ENCODE measurements around the gene RNF167. TPM values are rescaled to one million over a fixed set of nuclear protein-coding genes. Genes with fewer than 3 reads are reported as not detected.

The RNF167 gene
- polyA plus RNA-seq, 3 donors = 136 to 139 (median 137) TPM

DNA sequence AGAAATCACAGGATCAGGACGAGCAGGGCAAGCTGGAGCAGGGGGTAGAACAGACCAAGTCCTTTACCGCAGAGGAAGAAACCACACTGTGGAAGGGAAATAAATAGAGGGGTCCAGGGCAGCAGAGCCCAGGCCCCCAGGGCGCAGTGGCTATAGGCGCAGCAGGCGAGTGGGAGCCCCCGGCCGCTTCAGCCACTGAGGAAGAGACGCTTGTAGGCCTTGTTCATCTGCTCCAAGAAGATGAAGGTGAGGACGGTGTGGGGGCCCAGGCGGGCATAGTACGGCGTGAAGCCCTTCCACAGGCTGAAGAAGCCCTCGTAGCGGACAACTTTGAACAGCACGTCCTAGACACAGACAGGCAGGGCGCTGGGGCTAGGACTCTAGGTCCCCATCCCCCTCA is 2.5 kb upstream of the RNF167 start:
- DNase-seq (ENCODE audit: low read depth in 3 of 3, low spot score in 2 of 3) = no peak

DNA sequence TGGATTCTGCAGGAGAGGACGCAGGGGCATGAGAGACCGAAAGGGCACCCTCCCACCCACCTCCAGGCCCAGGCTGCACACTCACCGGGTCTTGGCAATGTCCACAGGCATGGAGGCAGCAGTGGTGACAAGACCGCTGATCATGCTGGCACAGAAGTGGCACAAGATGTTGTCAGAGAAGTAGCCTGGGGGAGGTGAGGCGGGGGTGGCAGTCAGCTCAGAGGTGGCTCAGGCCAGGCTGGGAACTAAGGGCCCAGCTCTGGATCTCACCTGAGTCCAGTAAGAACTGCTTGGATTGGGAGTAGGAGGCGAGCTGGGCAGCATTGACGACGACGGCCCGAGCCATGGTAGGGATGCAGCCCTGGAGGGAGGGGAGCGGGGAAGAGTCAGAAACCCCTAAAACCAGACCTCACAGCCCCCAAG is 2.0 kb upstream of the RNF167 start:
- no peak for DNase-seq (ENCODE audit: low read depth in 3 of 3, low spot score in 2 of 3)

DNA sequence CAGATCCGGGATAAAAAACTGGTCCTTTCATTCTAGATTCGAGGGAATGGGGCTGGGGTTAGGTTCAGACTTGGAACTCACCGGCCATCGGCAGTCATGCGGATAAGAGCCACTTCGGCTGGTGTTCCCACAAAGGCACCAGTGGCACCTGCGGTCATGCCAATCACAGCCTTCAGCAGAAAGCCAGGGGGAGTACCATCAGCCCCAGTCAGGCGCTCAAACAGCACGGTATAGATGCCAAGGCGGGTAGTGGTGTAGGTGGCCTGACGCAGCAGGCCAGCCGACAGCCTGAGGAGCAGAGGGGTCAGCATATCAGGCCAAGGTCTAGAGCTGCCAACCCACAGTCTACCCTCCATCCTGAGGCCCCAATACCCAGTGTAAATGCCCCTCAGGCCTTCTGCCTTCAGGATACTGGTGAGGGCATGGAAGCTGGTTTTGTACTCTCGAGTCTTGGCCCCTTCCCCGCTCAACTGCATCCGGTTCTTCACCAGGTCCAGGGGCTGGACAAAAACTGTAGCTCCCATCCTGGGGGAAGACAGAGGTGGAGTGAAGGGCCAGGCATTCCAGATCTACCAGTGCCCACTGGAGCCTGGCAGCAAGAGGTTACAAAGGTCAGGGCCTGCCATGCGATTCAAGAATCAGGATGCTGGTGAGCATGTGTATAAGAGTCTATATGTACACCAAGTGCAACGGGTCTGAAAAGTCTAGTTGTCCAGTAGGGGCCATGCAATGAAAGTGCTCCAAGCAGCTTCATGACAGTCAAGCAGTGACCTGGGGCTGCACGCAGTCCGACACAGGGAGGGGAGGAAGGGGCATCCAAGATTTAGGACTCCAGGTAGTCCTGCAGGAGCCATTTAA is 1.2 kb upstream of the RNF167 start:
- no peak for DNase-seq (ENCODE audit: low read depth in 3 of 3, low spot score in 2 of 3)

DNA sequence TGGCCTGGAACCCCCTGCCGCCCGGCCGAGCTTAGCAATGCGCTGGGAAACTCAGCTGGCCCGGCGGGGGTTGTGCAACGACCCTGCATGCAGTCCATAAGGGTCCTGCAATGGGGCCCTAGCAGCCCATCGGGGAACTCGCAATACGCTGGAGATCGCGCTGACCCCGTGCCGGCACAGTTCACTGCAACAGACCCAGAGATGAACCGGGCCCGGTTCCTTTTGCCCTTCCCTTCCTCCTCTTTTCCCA is 597 bp upstream of the RNF167 start:
- DNase-seq (ENCODE audit: low read depth in 3 of 3, low spot score in 2 of 3) = no peak

DNA sequence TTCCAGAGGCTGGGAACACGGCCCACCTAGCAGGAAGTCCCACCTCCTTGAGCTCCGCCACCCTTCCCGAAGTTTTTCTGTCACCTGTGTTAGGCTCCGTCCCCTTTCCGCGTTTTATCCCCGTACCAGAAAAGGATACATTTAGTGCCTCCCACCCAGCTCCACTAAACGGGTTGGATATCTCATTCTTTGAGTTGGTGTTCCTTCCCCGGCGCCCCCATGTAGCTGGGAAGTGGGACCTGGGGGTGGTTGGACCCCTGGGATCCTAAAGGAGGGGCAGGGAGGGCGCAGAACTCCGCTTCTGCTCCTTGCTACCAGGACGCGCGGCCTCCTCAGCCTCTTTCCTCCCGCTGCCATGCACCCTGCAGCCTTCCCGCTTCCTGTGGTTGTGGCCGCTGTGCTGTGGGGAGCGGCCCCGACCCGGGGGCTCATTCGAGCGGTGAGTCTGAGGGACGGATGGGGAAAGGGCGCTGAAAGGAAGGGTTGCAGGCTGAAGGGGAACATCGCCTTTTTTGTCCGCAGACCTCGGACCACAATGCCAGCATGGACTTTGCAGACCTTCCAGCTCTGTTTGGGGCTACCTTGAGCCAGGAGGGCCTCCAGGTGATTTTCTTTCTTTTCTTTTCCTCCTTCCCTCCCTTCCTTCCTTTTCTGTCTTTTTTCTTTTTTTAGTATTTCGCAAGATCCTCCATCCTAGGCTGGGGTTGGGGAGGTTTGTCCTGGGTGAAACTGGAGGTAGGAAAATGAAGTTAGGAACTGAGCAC is 669 bp downstream of the RNF167 start:
- no peak for DNase-seq (ENCODE audit: low read depth in 3 of 3, low spot score in 2 of 3)

DNA sequence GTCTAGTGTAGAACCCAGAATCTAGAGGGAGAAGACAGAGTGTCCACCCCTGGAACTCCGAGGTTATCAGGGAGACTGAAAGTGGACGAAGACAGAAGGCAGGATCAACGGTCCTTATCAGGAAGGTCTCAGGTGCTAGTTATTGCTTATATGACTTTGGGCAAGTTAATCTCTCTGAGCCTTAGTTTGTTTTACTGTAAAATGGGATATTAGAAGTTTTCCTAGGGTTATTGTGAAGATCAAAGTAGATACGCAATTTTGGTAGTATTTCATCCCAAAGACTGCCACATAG is 1.2 kb downstream of the RNF167 start:
- no peak for DNase-seq (ENCODE audit: low read depth in 3 of 3, low spot score in 2 of 3)

DNA sequence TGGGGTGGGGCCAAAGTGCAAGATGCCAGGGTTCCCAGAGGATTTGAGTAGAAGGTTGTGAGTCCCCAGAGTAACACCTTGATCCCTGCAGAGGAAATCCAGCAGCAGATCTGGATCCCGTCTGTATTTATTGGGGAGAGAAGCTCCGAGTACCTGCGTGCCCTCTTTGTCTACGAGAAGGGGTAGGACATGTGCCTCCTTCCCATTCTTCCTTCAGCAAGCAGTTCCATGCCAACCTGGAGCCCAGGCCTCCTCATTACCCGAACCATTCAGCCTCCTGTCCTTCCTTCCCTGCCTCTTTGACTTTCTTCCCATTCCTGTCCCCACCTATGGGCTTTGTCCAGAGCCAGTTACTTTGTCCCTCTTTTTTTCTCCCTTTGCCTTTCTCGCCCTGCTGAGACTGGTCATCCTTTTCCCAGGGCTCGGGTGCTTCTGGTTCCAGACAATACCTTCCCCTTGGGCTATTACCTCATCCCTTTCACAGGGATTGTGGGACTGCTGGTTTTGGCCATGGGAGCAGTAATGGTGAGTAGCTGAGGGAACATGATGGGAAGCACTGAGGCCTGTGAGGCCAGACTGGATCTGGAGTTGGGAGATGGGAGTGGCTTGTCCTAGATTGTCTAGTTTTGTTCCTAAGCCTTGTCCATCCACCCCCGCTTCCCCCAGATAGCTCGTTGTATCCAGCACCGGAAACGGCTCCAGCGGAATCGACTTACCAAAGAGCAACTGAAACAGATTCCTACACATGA is 2.9 kb downstream of the RNF167 start:
- no peak for DNase-seq (ENCODE audit: low read depth in 3 of 3, low spot score in 2 of 3)

DNA sequence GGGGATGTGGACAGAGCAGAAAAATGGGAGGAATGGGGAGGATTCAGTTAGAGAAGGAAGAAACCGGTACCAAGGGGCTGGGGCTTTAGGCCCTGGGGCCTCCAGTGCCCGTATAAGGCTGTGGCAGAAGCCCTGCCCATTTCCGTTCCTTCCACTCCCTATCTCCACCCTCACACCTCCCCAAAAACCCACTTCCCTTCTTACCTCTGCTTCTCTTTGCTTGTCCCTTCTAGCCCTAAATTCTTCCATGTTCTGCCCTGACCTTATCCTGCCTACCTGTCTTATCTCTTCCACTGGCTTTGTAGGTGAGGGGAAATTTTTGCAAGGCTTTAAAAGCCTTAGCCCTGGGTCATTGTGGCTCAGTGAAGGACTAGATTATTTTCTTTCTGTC is 4.1 kb downstream of the RNF167 start:
- no peak for DNase-seq (ENCODE audit: low read depth in 3 of 3, low spot score in 2 of 3)

DNA sequence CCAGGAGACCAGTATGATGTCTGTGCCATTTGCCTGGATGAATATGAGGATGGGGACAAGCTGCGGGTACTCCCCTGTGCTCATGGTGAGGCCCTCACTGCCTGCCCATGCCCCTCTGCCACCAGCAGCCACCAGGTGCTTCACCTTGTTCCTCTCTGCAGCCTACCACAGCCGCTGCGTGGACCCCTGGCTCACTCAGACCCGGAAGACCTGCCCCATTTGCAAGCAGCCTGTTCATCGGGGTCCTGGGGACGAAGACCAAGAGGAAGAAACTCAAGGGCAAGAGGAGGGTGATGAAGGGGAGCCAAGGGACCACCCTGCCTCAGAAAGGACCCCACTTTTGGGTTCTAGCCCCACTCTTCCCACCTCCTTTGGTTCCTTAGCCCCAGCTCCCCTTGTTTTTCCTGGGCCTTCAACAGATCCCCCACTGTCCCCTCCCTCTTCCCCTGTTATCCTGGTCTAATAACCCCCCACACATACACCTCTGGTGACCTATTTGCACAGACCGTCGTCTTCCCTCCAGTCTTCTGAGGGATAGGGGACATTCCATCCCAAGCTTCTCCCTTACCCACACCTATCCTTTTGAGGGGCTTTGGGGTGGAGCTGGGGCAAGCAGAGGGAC is 4.6 kb downstream of the RNF167 start:
- DNase-seq (ENCODE audit: low read depth in 3 of 3, low spot score in 2 of 3) = no peak

DNA sequence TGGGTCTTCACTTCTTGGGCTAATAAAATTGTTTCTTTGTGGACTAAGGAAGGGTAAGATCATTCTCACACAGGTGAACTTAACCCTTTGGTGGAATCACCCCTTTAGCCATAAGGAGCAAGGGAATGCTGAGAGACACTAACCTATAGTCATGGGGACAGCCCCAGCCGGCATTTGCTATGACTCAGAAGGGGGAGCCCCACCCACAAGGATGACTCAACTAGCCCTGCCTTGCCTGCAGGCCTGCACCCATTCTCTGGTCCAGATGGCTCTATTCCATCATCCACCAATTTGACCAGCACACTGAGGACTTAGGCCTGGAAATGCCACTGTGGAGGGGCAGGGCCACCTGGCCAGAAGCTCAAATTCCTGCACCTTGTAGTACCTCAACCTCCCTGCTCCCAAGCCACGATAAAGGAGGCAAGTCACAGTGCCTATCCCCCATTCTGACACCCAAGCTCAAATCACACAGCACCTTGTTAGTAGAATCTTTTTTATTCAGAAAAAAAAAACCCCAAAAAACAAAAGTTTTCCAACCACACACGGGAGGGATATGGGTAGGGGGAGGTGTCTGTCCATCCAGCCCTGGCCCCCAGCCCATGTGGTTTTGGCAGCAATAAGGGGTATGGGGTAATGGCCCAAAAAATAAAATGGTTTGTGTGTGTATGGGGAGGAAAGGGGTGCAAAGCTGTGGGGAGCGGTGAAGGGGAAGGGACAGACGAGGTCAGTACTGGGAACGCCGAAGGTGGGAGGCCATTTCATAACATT is 5.3 kb downstream of the RNF167 start:
- no peak for DNase-seq (ENCODE audit: low read depth in 3 of 3, low spot score in 2 of 3)

DNA sequence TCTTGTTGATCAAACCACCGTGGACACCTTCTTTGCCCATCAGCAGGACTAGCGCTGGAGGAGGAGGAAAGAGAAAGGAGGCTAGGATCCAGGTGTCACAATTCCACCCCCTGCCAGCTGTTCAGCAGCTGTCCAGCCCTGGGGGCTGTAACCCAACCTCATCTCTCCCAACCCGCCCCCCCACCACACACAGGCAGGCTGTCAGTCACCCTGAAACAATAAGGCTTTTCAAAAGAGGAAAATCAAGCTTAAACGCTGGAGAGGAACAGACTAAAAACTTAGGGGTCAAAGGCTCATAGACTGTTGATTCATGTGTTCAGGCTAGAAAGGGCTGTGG is 5.8 kb downstream of the RNF167 start:
- no peak for DNase-seq (ENCODE audit: low read depth in 3 of 3, low spot score in 2 of 3)

DNA sequence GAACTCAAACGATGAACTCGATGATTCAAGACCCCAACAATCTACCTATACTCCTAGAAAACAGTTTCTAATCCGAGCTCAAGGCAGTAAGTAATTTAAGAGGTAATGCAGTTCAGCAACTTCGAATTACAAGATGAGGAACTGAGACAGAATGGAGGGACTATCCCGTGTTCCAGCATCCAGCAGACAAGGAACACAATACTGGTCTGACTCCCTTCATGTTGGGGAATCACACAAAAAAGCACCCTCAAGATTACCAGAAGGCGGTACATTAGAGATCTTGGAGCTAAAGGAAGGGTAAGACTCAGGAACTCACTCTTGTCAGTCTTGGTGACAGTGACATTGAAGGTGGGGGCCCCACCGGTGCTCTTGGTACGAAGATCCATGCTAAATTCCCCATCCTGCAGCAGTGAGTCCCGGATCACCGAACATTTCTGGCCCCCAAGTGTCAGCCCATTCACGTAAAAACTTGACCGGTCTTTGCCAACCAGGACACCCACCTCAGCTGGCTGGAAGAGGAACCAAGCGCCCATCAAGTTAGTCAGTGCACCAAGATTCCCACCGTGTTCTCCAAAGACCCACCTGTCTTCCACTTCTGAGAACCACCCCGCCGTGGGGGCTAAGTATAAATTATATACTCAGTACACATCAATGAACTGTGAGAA is 6.4 kb downstream of the RNF167 start:
- no peak for DNase-seq (ENCODE audit: low read depth in 3 of 3, low spot score in 2 of 3)

DNA sequence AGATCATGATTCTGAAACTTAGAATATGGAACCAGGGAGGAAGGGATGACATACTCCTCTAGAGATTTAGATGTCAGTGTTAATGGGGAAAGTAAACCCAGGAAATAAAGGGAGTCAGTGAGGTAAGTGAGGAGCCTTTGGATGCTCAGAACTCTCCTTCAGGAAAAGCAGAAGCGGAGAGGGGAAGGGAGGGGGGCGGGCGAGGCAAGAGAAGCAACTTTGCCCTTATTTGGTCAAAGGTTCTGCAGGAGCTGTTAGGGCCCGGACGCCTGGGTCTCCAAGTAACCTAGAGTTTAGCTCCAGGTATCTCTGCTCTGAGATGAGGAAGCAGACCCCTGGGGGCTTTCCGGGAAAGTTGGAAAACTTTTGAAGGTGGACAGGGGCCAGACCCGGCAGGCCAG is 6.9 kb downstream of the RNF167 start:
- no peak for DNase-seq (ENCODE audit: low read depth in 3 of 3, low spot score in 2 of 3)

DNA sequence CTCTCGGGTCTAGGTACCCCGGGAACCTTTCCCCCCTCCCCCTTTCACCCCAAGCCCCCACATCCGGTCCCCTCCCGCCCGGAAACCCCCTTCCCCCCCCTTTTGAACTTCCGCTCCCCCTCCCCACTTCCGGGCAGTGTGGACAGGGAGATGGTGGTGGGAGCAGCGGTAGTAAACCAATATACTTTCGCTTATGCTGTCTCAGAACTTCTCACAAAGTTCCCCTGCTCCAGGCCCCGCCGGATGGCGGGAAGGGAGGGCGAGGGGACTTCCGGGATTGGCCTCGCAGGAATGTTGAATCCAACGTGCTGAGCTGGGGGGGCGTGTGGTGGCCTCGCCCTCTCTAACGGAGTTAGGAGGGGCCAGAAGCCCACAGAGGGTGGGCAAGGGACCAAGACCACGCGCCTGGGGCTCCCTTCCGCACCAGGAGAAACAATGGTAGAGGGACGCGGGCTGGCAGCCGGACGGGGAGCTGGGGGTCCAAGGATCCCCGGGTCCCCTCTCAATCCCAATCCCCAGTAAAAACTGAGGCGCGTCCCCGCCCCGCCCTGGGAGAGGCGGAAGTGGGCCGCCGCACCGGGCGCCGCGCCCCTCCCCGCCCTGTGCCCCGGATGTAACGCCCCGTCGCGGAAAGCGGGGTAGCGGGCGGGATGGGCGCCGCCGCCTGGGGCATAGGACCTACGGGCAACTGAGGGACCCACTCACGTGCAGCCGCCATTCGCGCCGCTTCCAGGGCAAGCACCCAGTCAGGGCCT is 7.5 kb downstream of the RNF167 start:
- no peak for DNase-seq (ENCODE audit: low read depth in 3 of 3, low spot score in 2 of 3)

DNA sequence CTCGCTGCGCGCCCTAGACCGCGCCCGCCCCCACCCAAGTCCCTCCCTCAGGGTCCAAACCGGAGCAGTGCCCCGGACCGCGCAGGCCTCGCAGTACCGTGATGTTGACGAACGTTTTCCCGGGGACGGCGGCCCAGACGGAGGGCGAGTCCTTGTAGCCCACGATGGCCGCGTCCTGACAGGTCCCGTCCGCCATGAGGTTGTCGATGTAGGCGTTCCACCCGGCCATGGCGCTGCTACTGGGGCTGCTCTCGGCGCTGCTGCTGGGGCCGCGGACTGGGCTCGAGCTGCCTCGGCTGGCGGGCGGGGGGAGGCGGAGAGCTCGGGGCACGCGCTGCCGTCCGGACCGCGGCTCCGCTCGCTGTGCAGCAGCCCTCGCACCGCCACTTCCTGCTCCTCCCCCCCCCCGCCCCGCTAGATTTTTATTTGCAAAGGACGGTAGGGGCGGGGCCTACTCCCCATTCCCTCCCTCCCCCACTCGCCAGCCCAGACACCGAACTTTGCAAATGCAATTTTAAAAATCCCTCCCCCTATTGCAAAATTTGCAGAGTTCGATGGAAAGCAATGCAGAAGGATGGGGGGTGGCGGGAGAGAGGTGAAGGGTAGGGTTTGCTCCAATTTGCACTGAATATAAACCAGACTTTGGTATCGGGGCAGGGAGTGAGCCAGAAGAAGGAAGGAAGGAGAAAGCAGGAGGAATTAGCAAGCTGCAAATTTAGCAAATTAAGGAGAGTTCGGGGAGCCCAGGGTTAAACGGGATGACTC is 8.3 kb downstream of the RNF167 start, which contains the start of gene PFN1:
Gene PFN1 (minus strand): TSS at position 365 of the 765 bp plus-strand sequence. CDS start 136 bp downstream, at position 229.
- DNase-seq (ENCODE audit: low read depth in 3 of 3, low spot score in 2 of 3) = peak in 1 of 3 donors; percentile 85

DNA sequence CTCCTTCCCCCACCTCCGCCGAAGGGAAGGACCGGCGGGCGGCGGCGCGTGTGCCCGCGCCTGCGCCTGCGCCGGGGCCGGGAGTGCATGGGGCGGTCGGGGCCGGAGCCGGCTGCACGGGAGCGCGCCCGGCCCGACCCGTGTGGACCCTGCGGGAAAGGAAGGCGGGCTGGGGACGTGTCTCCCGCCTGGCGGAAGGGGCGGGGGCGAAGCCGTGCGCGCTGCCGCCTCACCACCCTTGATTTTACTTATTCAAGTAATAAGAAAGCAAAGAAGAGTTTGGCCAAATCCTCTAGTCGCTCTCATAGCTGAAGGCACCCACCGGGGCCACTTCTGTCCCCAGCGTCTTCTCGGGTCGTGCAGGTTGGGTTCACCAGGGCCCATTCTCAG is 8.9 kb downstream of the RNF167 start:
- DNase-seq (ENCODE audit: low read depth in 3 of 3, low spot score in 2 of 3) = no peak

DNA sequence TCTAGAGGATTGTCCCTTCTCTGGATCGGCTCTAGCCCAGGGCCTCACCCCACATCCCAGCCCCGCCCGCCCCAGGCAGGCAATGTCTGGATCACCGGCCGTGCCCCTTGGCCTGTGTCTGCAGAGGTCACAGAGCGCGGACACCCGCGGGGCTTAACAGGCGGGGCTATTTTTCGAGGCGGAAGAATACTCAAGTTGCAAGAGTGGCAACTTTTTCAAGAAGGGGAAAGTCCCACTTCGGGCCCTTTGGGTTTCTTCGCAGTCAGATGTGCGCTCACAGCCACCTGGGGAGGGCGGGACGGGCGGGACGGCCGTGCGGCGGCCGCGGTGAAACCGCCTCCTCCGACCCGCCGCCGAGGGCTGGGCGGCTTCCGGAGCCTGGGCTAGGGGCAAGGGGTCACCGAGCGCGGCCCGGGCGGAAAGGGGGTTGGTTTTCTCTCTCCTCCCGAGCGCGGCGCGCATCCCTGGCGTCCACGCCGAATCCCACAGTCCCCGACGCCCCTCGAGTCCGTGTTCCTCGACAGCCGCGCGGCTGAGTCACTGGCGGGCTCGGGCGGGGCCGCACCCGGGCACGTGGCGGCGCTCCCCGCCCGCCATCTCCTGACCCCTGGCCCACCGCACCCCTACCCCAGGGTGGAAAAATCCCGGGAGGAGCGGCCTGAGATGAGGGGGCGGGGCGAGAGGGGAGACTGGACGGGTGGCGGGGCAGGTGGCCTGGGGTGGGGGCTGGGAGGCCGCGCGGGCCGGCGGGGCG is 9.4 kb downstream of the RNF167 start:
- no peak for DNase-seq (ENCODE audit: low read depth in 3 of 3, low spot score in 2 of 3)
